KG1 (cell line): ENCODE measurements around the gene HDDC2.

Experiments used
- DNase-seq: peaks from one replicate; lab custom pipeline; 2025; lab: John Stamatoyannopoulos, UW

Gene HDDC2

DNA sequence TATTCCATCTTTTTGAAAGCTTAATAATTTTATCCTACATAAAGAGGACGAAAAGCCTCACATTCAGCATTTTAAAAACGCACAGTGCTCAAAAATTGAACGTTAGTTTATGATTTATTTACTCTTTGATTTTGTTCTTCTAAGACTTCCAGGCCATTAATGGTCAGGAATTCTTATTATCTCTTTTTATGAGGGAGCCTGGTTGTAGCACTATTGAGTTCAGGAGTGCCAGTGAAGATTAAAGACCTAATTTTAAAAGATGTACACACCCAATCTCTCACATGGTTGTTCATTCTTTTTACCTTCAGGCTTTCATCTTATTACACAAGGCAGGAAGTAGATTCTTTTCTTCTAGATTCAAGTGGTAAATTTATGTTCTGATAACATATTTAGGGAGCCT is 68.6 kb downstream of the HDDC2 start:
- DNase-seq = no peak

DNA sequence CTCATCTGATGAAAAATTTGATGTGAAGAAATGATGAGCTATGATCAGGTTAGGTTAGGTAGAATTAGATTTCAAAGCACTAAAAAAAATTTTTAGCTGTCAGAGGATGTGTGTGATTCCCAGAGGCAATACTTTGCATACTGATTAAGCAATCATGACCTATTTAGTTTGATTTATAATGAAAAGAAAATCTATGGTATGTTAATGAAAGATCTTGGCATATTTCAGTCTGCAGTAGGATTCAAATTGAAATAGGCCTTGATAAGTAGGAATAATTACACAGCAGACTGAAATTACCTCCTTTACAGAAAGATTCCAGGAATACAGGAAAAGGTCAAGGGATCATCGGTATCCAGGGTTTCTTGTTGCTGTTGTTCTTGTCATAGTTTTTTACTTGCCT is 69.3 kb downstream of the HDDC2 start:
- DNase-seq = no peak

DNA sequence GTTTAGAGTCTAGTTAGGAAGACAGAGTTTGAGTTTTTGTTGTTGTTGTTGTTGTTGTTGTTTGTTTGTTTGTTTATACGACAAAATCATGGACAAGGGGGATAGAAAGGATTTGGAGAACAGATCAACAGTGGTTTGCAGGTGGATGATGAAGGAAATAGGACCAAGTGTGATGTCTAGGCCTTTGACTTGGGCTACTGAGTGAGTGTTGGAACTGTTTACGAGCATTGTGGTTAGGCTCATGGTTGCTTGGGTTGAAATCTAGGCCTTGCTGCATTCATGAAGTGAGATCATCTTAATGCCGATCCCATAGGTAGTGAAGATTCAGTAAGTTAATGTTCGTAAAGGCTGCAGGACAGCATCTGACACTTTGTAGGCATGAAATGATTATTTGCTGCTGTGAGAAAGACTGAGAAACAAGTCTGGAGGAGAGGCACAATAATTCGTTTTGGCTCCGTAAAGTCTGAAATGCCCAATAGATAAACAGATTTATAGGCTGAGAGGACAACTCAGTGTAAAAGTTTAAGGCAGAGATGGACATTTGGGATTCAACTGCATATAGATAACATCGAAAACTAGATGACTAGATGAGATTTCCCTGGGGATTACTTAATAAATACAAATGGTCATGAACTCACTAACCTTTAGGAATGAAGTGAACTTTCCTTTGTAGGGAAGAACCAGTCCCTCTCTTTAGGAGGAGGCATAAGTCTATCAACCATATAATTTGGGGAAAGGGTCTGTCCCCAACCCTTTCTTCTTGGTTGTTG is 70.0 kb downstream of the HDDC2 start:
- no peak for DNase-seq

DNA sequence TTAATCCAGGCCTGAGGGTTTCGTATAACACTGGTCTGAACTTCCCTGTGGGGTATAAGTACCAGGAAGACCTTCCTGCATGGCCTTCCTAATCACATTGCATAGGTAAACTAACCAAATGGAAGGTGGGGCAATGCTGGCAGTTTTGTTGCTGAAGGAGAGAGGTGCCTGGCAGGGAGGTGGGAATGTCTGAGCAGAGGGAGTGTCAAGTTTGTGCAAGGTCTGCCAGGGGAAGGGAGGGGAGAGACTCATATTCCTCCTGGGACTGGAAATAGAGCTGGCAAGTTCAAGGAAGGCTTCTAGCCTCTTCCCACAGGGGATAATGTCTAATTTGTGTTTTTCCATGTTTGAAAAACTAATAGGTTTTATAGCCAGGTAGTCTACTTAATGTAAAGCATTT is 70.6 kb downstream of the HDDC2 start:
- DNase-seq = no peak

DNA sequence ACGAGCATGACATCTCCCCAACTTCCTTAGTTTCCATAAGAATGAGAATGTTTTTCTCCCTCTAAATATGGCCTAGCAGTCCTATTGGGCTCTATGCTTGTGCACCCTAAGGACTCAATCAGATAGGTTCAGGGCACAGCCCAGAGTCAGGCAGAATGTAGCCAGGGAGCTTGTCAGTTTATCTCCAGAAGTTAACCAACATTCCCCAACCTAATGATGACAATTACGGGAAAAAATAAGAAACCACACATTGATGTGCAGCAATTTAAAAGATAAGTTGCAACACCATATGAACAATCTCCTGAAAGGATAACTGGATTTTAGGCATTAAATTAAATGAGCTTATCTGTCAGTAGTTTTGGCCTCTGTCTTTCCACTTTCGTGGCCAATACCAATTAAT is 71.1 kb downstream of the HDDC2 start:
- DNase-seq = no peak

DNA sequence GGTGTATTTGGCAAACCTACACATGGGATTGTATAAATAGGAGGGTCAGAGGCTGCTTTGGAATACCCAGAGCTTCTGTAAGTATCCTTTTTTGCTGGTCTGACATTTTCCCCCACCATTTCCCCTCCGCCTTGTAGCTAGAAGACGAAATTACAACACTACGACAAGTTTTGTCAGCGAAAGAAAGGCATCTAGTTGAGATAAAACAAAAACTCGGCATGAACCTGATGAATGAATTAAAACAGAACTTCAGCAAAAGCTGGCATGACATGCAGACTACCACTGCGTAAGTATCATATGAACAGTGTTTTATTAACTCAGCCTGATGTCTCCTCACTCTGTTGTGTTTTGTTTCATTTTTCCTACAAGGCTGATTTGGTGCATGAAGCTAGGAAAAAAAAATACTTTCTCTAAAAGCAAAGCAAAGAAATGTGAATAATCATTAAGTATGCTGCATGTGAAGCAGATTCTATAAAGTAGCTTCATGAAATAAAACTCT is 72.7 kb downstream of the HDDC2 start:
- no peak for DNase-seq

DNA sequence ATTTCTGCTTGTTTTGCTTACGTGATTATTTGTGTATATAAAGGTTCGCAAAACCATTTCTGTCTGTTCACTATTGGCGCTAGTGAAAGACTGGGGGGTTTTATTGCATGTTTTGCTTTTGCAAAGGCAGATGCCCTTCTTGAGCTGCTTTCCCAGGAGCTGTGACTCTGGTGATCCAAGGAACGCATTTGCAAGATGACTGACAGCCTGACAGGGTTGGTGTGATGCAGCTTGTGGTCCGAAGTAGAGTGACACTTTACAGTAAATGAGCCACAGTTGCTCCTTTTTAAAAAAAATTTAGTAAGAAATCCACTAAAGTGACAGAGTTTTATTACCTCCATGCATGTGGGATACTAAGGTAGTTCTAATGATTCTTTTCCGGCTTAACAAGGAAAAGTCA is 74.5 kb downstream of the HDDC2 start:
- no peak for DNase-seq
